IPS-20b (cell line): ENCODE results near the gene CORIN.

Experiments used
- H3K27ac ChIP-seq: one replicate; pipeline ENCODE4 v1.5.1; 2013; ENCODE audit warnings: low read length
- H3K27me3 ChIP-seq: 2 replicates; pipeline ENCODE4 v1.6.1; 2013; ENCODE audit warnings: mild to moderate bottlenecking, low read length, inconsistent platforms; ENCODE audit not compliant: insufficient read depth
- H3K36me3 ChIP-seq: 2 replicates; pipeline ENCODE4 v1.6.1; 2013; ENCODE audit warnings: low read depth, mild to moderate bottlenecking, inconsistent platforms, low read length, moderate library complexity; ENCODE audit not compliant: insufficient read depth
- H3K4me1 ChIP-seq: 2 replicates; pipeline ENCODE4 v1.6.1; 2013; ENCODE audit warnings: mild to moderate bottlenecking, control low read depth, inconsistent platforms, low read length, moderate library complexity; ENCODE audit not compliant: insufficient read depth
- H3K4me3 ChIP-seq: 2 replicates; pipeline ENCODE4 v1.5.1; 2013; ENCODE audit warnings: mild to moderate bottlenecking, low read length, inconsistent platforms
- H3K9ac ChIP-seq: 2 replicates; pipeline ENCODE4 v1.6.1; 2013; ENCODE audit warnings: low read depth, mild to moderate bottlenecking, inconsistent platforms, low read length, moderate library complexity
- H3K9me3 ChIP-seq: 2 replicates; pipeline ENCODE4 v1.6.1; 2013; ENCODE audit warnings: mild to moderate bottlenecking, low read depth, low read length, inconsistent platforms; ENCODE audit not compliant: insufficient read depth

CORIN gene

GRCh38 chr4:47650584-47651130 lies 187.2 kb downstream of the CORIN start:
- Histone ChIP-seq H3K4me3 (no peak overlapping the region), H3K27ac (no peak overlapping the region), H3K9ac (no peak overlapping the region), H3K36me3 (no peaks in the 10 kb centered on the region), H3K4me1 (peaks cover 6% of the 10 kb centered on the region; the same call in 1 of the 2 replicates), H3K9me3 (no peaks in the 10 kb centered on the region), H3K27me3 (no peaks in the 10 kb centered on the region)

GRCh38 chr4:47647544-47647943 lies 190.3 kb downstream of the CORIN start:
- Histone ChIP-seq H3K4me1 (peaks cover 6% of the 10 kb centered on the region; the same call in 1 of the 2 replicates), H3K27me3 (no peaks in the 10 kb centered on the region), H3K4me3 (no peak overlapping the region), H3K9ac (no peak overlapping the region), H3K9me3 (no peaks in the 10 kb centered on the region), H3K36me3 (no peaks in the 10 kb centered on the region), H3K27ac (no peak overlapping the region)

GRCh38 chr4:47647029-47647428 lies 190.8 kb downstream of the CORIN start:
- Histone ChIP-seq H3K36me3 (no peaks in the 10 kb centered on the region), H3K4me1 (peaks cover 6% of the 10 kb centered on the region; the same call in 1 of the 2 replicates), H3K27me3 (no peaks in the 10 kb centered on the region), H3K27ac (no peak overlapping the region), H3K9me3 (no peaks in the 10 kb centered on the region), H3K9ac (no peak overlapping the region), H3K4me3 (no peak overlapping the region)

- no peaks in the 10 kb centered on the region for H3K36me3 ChIP-seq
- no peaks in the 10 kb centered on the region for H3K9me3 ChIP-seq
- no peaks in the 10 kb centered on the region for H3K27me3 ChIP-seq
- H3K9ac ChIP-seq = no peak overlapping the region
- H3K27ac ChIP-seq = no peak overlapping the region
- peaks cover 5% of the 10 kb centered on the region; the same call in 1 of the 2 replicates for H3K4me1 ChIP-seq
- H3K4me3 ChIP-seq = no peak overlapping the region
These were observed 191.5 kb downstream of the CORIN start for GRCh38 chr4:47646372-47646771.

GRCh38 chr4:47643845-47644244 lies 194.0 kb downstream of the CORIN start:
- Histone ChIP-seq H3K4me1 (no peaks in the 10 kb centered on the region), H3K27me3 (no peaks in the 10 kb centered on the region), H3K36me3 (no peaks in the 10 kb centered on the region), H3K9ac (no peak overlapping the region), H3K9me3 (no peaks in the 10 kb centered on the region), H3K27ac (no peak overlapping the region), H3K4me3 (no peak overlapping the region)

- H3K9me3 ChIP-seq = 0 out of 2 replicates have a peak, but pooled peaks cover 2% of the 10 kb centered on the region
- no peaks in the 10 kb centered on the region for H3K4me1 ChIP-seq
- no peak overlapping the region for H3K27ac ChIP-seq
- no peak overlapping the region for H3K9ac ChIP-seq
- H3K4me3 ChIP-seq = no peak overlapping the region
- no peaks in the 10 kb centered on the region for H3K36me3 ChIP-seq
- H3K27me3 ChIP-seq = no peaks in the 10 kb centered on the region
These were observed 194.7 kb downstream of the CORIN start for GRCh38 chr4:47642985-47643760.

- H3K36me3 ChIP-seq = no peaks in the 10 kb centered on the region
- H3K4me1 ChIP-seq = no peaks in the 10 kb centered on the region
- H3K4me3 ChIP-seq = no peak overlapping the region
- 0 out of 2 replicates have a peak, but pooled peaks cover 11% of the 10 kb centered on the region for H3K9me3 ChIP-seq
- no peak overlapping the region for H3K27ac ChIP-seq
- no peak overlapping the region for H3K9ac ChIP-seq
- no peaks in the 10 kb centered on the region for H3K27me3 ChIP-seq
These were observed 195.6 kb downstream of the CORIN start for GRCh38 chr4:47642191-47642830.

- Histone ChIP-seq H3K27me3 (no peaks in the 10 kb centered on the region), H3K4me3 (no peak overlapping the region), H3K4me1 (no peaks in the 10 kb centered on the region), H3K27ac (no peak overlapping the region), H3K9ac (no peak overlapping the region), H3K36me3 (no peaks in the 10 kb centered on the region), H3K9me3 (0 out of 2 replicates have a peak, but pooled peaks cover 11% of the 10 kb centered on the region)
These were observed 196.1 kb downstream of the CORIN start for GRCh38 chr4:47641755-47642154.

GRCh38 chr4:47640911-47641310 lies 197.0 kb downstream of the CORIN start:
- H3K36me3 ChIP-seq = no peaks in the 10 kb centered on the region
- H3K27ac ChIP-seq = no peak overlapping the region

GRCh38 chr4:47639531-47639930 lies 198.3 kb downstream of the CORIN start:
- Histone ChIP-seq H3K9ac (no peak overlapping the region), H3K4me1 (no peaks in the 10 kb centered on the region), H3K27me3 (no peaks in the 10 kb centered on the region), H3K27ac (no peak overlapping the region), H3K36me3 (no peaks in the 10 kb centered on the region), H3K9me3 (peaks cover 11% of the 10 kb centered on the region; the same call in 1 of the 2 replicates), H3K4me3 (no peak overlapping the region)

More at GRCh38 chr4:47640911-47641310, 197.0 kb downstream of the CORIN start:
- H3K9ac ChIP-seq = no peak overlapping the region
- no peaks in the 10 kb centered on the region for H3K4me1 ChIP-seq
- H3K9me3 ChIP-seq = 0 out of 2 replicates have a peak, but pooled peaks cover 11% of the 10 kb centered on the region
- no peak overlapping the region for H3K4me3 ChIP-seq
- H3K27me3 ChIP-seq = no peaks in the 10 kb centered on the region

GRCh38 chr4:47631161-47631560 lies 206.7 kb downstream of the CORIN start:
- Histone ChIP-seq H3K4me1 (no peaks in the 10 kb centered on the region), H3K9ac (no peak overlapping the region), H3K4me3 (no peak overlapping the region), H3K36me3 (no peaks in the 10 kb centered on the region), H3K9me3 (no peaks in the 10 kb centered on the region; the same call in 1 of the 2 replicates), H3K27ac (no peak overlapping the region), H3K27me3 (no peaks in the 10 kb centered on the region)
